Astrocyte (in vitro differentiated cells and primary cell): ENCODE measurements around the gene OPCML. TPM values are rescaled to one million over a fixed set of nuclear protein-coding genes. Genes with fewer than 3 reads are reported as not detected.

Experiments
- DNase-seq: peaks from one replicate; pipeline ENCODE4 v3.0.0-alpha.2; 2010; ENCODE audit warnings: low read depth
- FAIRE-seq: peaks from 2 replicates; lab custom pipeline; 2011; peaks lifted over from hg19 to GRCh38; lab: Jason Lieb, UNC
- H2AFZ ChIP-seq: 2 replicates; pipeline ENCODE4 v1.6.0; 2012; ENCODE audit warnings: low read depth, low read length, inconsistent platforms
- H3K27ac ChIP-seq: 2 replicates; pipeline ENCODE4 v1.5.1; 2011; ENCODE audit warnings: low read depth, low read length, inconsistent platforms
- H3K27me3 ChIP-seq: 2 replicates; pipeline ENCODE4 v1.6.0; 2011; ENCODE audit warnings: low read length, inconsistent platforms; ENCODE audit not compliant: insufficient read depth
- H3K36me3 ChIP-seq: 2 replicates; pipeline ENCODE4 v1.5.1; 2011; ENCODE audit warnings: low read length, inconsistent platforms; ENCODE audit not compliant: insufficient read depth
- H3K4me1 ChIP-seq: 2 replicates; pipeline ENCODE4 v1.5.1; 2011; ENCODE audit warnings: low read length, inconsistent platforms; ENCODE audit not compliant: insufficient read depth
- H3K4me2 ChIP-seq: 2 replicates; pipeline ENCODE4 v1.6.0; 2012; ENCODE audit warnings: low read length, inconsistent platforms
- H3K4me3 ChIP-seq: 2 replicates; pipeline ENCODE4 v1.5.1; 2011; ENCODE audit warnings: low read depth, mild to moderate bottlenecking, low read length, inconsistent platforms; ENCODE audit not compliant: insufficient read depth
- H3K79me2 ChIP-seq: 2 replicates; pipeline ENCODE4 v1.6.0; 2012; ENCODE audit warnings: mild to moderate bottlenecking, low read length, inconsistent platforms; ENCODE audit not compliant: insufficient read depth
- H3K9ac ChIP-seq: 2 replicates; pipeline ENCODE4 v1.6.0; 2012; ENCODE audit warnings: mild to moderate bottlenecking, low read length, inconsistent platforms
- H3K9me3 ChIP-seq: 2 replicates; pipeline ENCODE4 v1.5.1; 2012; ENCODE audit warnings: low read depth, mild to moderate bottlenecking, low read length, inconsistent platforms; ENCODE audit not compliant: insufficient read depth
- H4K20me1 ChIP-seq: 2 replicates; pipeline ENCODE4 v1.6.0; 2012; ENCODE audit warnings: low read length, inconsistent platforms; ENCODE audit not compliant: insufficient read depth
- H3K27ac Mint-ChIP-seq: one replicate; pipeline ENCODE4 v1.8.0; 2021; ENCODE audit warnings: mild to moderate bottlenecking, mixed read lengths; ENCODE audit not compliant: unreplicated experiment
- H3K27me3 Mint-ChIP-seq: one replicate; pipeline ENCODE4 v1.8.0; 2021; ENCODE audit warnings: low read depth, mixed read lengths; ENCODE audit not compliant: unreplicated experiment
- H3K36me3 Mint-ChIP-seq: one replicate; pipeline ENCODE4 v1.8.0; 2021; ENCODE audit warnings: low read depth, mixed read lengths; ENCODE audit not compliant: unreplicated experiment
- H3K4me1 Mint-ChIP-seq: one replicate; pipeline ENCODE4 v1.8.0; 2021; ENCODE audit warnings: low read depth, mixed read lengths; ENCODE audit not compliant: unreplicated experiment
- H3K4me3 Mint-ChIP-seq: one replicate; pipeline ENCODE4 v1.8.0; 2021; ENCODE audit warnings: mild to moderate bottlenecking, moderate library complexity, mixed read lengths; ENCODE audit not compliant: unreplicated experiment
- H3K9me3 Mint-ChIP-seq: one replicate; pipeline ENCODE4 v1.8.0; 2021; ENCODE audit warnings: mild to moderate bottlenecking, mixed read lengths; ENCODE audit not compliant: unreplicated experiment
- CTCF ChIP-seq: IDR thresholded peaks from 2 replicates; pipeline ENCODE4 v1.5.1; 2011; ENCODE audit warnings: low read depth, mild to moderate bottlenecking, inconsistent platforms, low read length, moderate library complexity; ENCODE audit not compliant: insufficient read depth
- EZH2 ChIP-seq: IDR thresholded peaks from 2 replicates; pipeline ENCODE4 v1.6.1; 2012; ENCODE audit warnings: mild to moderate bottlenecking, low read length, inconsistent platforms; ENCODE audit not compliant: insufficient read depth
- total RNA-seq: library from RNA; stranded (reverse); gene quantifications from 2 replicates; pipeline ENCODE4 v1.2.1, GENCODE V29; 2021

OPCML gene
- total RNA-seq, 1 donor from 2014 or later = 7.9 TPM

GRCh38 chr11:133154781-133155180, 377.5 kb downstream of the OPCML start:
- no peaks in the 10 kb centered on the region for H3K36me3 ChIP-seq
- Mint-ChIP-seq H3K9me3 (no peaks in the 10 kb centered on the region), H3K27me3 (peaks cover 37% of the 10 kb centered on the region), H3K36me3 (no peaks in the 10 kb centered on the region), H3K4me1 (peaks cover 2% of the 10 kb centered on the region), H3K4me3 (no peak overlapping the region), H3K27ac (no peak overlapping the region)
- no peaks in the 10 kb centered on the region for H3K79me2 ChIP-seq
- H3K4me1 ChIP-seq = no peaks in the 10 kb centered on the region
- TF ChIP-seq CTCF (no peak), EZH2 (no peak)
- H3K4me3 ChIP-seq = no peak overlapping the region
- no peak for DNase-seq
- H3K4me2 ChIP-seq = no peak overlapping the region
- H3K9ac ChIP-seq = no peak overlapping the region
- no peak for FAIRE-seq
- no peak overlapping the region for H3K27ac ChIP-seq
- H2AFZ ChIP-seq = no peak overlapping the region
- no peaks in the 10 kb centered on the region for H4K20me1 ChIP-seq
- H3K9me3 ChIP-seq = no peaks in the 10 kb centered on the region
- peaks cover 3% of the 10 kb centered on the region for H3K27me3 ChIP-seq

GRCh38 chr11:133154076-133154475, 378.2 kb downstream of the OPCML start:
- Histone ChIP-seq H3K79me2 (no peaks in the 10 kb centered on the region), H3K4me3 (no peak overlapping the region), H3K27ac (no peak overlapping the region), H2AFZ (no peak overlapping the region), H3K4me2 (no peak overlapping the region), H3K9ac (no peak overlapping the region), H4K20me1 (no peaks in the 10 kb centered on the region), H3K4me1 (no peaks in the 10 kb centered on the region), H3K27me3 (peaks cover 3% of the 10 kb centered on the region), H3K9me3 (no peaks in the 10 kb centered on the region), H3K36me3 (no peaks in the 10 kb centered on the region)
- no peak for TF ChIP-seq EZH2
- Mint-ChIP-seq H3K27me3 (peaks cover 33% of the 10 kb centered on the region), H3K36me3 (no peaks in the 10 kb centered on the region), H3K4me1 (peaks cover 3% of the 10 kb centered on the region), H3K4me3 (no peak overlapping the region), H3K27ac (no peak overlapping the region), H3K9me3 (no peaks in the 10 kb centered on the region)
- no peak for DNase-seq
- no peak for FAIRE-seq

- Mint-ChIP-seq H3K36me3 (no peaks in the 10 kb centered on the region), H3K9me3 (no peaks in the 10 kb centered on the region), H3K4me3 (no peak overlapping the region), H3K27ac (no peak overlapping the region), H3K4me1 (peaks cover 3% of the 10 kb centered on the region), H3K27me3 (peaks cover 36% of the 10 kb centered on the region)
- H3K4me1 ChIP-seq = no peaks in the 10 kb centered on the region
- no peak overlapping the region for H3K9ac ChIP-seq
- no peak overlapping the region for H3K4me2 ChIP-seq
- H3K79me2 ChIP-seq = no peaks in the 10 kb centered on the region
- DNase-seq (no peak), FAIRE-seq (no peak)
- no peaks in the 10 kb centered on the region for H4K20me1 ChIP-seq
- no peak overlapping the region for H2AFZ ChIP-seq
- TF ChIP-seq CTCF (no peak), EZH2 (no peak)
- no peaks in the 10 kb centered on the region for H3K9me3 ChIP-seq
- no peak overlapping the region for H3K4me3 ChIP-seq
- peaks cover 3% of the 10 kb centered on the region for H3K27me3 ChIP-seq
- no peak overlapping the region for H3K27ac ChIP-seq
- H3K36me3 ChIP-seq = no peaks in the 10 kb centered on the region
Measured at GRCh38 chr11:133153031-133153430, 379.3 kb downstream of the OPCML start.
